NCI-H2107 (cell line): ENCODE results near the gene GPR107.

Experiments used
- DNase-seq: peaks from one replicate; lab custom pipeline; 2025; lab: John Stamatoyannopoulos, UW

Gene GPR107

DNA sequence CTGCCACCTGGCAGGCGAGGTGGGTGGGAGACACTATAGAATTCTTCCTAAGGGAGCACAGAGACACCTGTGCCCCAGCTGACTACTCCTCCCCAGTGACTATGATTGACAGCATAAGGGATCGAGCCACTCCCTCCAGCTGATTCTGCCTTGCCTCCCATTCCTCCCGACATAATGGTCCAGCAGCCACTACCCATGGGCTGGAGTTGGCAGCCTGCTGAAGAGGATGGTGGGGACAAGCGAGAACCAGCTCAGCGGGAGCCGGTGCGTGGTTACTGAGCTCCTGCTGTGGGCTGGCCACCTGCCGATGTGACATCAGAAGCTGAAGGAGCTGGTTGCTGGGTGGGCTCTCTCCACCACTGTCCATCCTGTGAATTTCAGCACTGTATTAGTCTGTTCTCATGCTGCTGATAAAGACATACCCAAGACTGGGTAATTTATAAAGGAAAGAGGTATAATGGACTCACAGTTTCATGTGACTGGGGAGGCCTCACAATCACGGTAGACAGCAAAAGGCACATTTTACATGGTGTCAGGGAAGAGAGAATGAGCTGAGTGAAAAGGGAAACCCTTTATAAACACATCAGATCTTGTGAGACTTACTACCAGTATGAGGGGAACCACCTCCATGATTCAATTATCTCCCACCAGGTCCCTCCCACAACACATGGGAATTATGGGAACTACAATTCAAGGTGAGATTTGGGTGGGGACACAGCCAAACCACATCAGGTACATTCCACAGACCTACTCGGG, 106.4 kb downstream of the GPR107 start:
- DNase-seq, result no peak

DNA sequence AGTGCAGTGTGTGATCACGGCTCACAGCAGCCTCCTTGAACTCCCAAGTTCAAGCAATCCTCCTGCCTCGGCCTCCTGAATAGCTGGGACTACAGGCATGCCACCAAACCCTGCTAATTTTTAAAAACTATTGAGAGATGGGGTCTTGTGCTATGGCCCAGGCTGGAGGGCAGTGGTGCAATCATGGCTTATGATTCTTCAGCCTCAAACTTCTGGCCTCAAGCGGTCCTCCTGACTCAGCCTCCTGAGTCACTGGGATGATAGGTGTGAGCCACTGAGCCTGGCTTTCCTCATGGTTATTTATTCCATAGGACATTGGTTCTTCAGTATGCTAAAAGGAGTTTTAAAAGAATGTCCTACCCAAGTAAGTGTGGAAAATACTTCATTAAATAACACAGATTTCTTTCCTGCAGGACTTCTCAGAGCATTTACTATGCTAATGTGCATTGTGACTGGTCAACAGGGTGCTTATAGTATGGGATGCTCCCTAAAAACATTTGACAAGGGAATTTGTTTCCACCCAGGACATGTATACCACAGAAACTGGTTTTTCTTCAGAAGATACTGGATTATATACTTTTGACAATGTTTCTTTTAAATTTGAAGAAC, 107.3 kb downstream of the GPR107 start:
- DNase-seq, result no peak

DNA sequence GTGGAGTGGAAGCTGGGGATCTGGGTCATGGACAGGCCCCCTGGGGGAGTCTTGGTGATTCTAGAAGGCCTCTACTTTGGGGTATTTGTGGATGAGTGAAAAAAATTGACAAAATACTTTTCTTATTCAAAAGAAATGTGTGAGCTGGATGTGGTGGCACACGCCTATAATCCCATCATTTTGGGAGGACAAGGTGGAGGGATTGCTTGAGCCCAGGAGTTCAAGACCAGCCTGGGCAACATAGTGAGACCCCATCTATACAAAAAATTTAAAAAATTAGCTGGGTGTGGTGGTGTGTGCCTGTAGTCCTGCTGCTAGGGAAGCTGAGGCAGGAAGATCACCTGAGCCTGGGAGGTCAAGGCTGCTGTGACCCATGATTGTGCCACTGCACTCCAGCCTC, 111.9 kb downstream of the GPR107 start:
- no peak for DNase-seq

DNA sequence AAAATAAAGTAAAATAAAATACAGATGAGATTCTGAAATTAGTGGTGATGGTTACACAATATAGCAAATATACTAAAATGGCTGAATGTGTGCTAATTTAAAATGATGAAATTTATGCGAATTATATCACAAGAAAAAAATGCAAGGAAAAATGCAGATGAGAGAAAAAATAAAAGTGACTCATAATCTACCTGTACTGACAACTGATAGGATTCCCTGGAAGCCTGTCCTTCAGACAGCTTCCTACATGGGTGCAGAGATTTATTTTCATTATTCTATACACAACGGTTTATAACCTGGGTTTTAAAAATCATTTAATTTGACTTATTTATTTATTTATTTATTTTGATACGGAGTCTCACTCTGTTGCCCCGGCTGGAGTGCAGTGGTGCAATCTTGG, 112.7 kb downstream of the GPR107 start:
- DNase-seq, result no peak

DNA sequence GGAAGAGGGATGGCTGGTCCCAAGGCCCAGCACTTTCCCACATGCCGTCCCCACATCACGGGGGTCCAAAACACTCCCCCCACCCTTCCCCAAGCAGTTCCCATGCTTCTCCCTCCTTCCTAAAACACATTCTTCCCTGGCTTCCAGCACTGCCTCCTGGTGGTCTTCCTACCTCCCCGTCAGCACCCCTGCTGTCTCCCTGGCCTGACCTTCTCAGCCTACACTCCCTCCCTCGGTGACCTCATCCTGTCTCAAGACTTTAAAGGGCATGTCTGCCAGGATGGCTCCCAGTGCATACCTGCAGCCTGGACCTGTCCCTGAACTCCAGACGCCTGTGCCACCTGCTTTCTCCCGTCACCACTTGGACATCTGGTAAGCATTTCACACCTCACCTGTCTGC, 114.2 kb downstream of the GPR107 start:
- no peak for DNase-seq

DNA sequence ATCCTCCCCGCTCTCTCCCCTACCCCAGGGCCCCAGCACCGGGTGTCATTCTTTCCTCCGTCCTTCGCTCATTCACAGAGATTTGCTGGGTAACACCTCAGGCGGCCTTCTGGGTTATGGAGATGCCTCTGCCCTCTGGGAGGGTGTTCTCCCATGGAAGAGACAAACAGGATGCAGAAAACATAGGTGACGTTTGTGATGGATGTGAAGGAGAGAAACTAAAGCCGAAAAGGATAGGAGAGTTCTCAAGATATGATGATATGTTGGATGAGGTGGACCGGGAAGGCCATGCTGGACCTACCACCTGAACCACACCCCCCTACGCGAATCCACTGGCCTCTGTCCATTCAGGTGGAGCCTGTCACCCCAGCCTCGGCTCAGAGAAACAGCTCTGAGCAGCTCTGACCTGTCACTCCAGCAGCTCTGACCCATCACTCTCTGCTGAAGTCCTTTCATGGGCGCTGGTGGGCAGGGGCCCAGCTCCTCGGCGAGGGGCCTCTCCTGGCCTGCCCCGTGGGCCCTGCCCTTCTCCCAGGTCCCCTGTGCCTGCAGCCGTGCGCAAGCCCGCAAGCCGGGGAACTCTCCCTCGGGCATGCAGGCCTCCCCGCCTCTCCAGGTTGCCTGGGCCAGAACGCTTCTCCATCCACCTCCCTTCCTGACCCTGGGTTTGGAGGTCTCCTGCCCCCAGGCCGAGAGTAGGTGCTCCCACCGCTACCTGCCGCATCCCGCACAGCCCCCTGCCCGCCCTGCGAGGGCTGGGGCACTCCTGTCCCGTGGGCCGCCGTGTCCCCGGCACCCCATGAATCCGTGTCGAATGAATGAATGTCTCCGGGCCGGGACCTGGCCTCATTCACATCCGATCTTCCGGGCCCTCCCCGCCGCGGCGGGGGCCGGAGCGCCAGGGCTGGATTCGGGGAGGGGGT, 117.8 kb downstream of the GPR107 start:
- no peak for DNase-seq

DNA sequence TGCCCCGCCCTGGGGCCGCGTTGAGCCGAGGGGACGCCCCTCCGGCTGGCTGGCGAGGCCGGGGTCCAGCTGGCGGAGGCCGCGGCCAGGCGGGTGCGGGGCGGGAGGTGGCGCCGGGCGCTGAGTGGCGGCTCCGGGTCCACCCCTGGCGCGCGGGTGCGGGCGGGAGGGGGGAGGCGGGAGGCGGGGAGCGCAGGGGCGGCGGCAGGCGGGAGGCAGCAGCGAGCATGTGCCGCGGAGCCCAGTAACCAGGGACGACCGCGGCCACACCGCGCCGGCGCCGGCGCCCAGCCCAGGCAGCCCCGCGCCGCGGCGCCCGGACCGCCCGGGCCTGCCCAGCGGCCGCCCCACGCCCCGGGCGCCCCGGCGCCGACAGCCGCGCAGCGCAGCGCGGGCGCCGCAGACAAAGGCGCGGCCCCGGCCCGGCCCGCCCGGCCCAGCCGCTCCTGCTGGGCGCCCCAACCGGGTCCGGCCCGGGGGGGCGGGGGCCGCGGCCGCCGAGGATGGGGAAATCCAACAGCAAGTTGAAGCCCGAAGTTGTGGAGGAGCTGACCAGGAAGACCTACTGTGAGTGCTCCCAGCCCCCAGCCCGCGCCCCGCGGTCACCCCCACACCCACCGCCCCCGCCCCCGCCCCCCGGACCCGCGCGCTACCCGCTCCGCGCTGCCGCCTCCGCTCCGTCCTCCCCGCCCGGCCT, 118.6 kb downstream of the GPR107 start, which contains the start of gene NCS1:
NCS1 (plus strand) TSS at position 244 of the 697 bp plus-strand sequence; CDS start at position 504, 260 bp downstream.
- no peak for DNase-seq

DNA sequence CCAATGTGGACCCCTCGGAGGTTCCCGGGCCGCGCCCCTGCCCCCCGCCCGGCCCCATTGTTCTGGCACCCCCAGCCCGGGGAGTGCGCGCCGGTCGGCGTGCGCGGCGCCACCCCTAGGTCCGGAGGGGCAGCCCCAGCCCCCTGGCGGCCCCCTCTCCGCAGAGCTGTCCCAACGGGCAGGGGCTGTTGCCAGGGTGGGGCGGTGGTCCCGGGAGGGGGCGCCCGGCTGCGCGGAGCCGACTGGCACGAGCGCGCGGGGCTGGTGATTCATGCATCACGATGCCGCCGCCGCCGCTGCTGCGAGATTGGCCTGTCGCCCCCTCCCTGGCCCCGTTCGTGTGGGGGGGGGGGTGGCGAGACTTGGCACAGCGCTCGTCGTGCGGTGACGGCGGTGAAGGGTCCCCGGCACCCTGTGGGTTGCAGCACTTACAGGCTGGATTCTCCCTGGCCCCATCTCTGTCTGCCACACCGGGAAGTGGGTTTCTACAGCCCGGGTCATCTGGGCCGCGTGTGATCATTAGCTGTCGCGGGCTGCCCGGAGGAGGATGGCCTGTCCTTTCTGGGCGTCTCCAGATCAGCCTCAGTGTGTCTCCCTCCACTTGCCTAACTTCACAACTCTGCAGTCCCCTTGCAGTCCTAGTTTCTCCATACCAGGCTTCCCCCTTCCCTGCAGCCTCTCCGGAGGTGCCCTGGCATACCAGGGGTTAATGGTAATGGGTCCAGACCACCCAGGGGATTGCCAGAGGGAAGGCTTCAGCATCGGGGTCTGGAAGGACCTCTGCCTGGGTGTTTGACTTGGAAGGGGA, 119.4 kb downstream of the GPR107 start:
- DNase-seq, result no peak

DNA sequence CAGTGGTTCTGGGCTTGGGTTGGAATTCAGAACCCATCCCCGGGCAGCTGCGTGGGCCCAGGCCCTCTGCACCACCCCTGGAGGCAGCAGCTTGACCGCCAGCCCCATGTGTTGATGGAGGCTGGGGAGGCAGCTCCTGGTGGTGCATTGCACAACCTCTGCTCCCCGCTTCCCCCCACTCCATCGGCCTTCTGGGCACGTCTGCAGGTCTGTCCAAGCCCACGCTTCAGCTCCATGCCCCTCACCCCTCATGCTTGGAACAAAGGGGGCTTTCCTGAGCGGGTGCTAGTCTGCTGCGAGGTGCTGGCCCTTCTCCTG, 119.9 kb downstream of the GPR107 start:
- no peak for DNase-seq

DNA sequence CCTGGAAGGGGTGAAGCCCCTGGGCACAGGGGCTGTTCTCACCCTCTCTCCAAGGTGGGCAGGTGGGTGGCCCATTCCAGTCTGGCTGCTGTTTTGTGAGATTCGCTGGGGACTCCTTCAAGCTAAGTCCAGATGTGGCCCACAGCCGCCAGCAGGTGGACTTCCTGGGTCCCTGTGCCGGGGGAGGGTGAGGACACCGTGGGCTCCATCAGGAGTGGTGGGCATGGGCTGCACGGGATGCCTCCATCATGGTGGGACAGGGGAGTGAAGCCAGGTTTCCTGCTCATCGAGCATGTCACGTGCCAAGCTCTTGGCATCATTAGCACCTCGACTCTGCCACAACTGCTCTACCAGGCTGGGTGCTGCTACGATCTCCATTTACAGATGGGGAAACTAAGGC, 120.3 kb downstream of the GPR107 start:
- no peak for DNase-seq

DNA sequence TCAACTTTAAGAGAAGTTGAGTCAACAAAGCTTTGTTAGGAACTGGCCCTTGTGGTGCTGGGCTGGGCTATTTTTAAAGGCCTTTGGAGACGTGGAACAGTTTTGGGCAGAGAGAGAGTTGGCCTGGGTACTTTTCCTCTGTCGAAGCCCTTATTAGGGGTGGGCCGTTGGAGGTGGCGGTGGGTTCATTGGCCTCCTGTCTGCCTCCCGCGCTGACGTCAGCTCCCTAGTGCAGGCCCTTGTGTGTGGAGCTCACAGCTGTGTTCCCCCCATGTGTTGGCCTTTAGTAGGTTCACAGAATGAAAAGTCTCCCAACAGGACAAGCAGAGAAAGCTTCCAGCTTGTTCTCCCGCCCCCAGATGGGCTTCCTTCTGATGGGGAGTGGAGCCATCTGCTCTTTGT, 121.2 kb downstream of the GPR107 start:
- DNase-seq, result no peak

DNA sequence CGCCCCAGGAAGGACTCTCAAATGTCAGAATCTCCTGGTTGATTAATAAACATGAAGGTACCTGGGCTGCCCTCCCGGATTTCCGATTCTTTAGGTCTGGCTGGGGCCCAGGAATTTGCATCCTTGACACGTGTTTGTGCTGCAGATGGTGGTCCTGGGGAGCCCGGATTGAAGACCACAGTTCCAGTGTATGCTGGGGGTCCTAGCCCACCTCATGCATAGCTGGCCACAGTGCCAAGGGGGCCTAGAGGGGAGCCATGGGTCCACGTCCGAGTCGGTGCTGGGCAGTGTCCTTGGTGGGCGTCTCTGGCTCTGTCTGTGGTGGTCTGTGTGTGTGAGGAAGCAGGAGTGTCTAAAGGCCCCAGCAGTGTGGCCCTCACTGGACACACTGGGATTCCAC, 121.6 kb downstream of the GPR107 start:
- no peak for DNase-seq

DNA sequence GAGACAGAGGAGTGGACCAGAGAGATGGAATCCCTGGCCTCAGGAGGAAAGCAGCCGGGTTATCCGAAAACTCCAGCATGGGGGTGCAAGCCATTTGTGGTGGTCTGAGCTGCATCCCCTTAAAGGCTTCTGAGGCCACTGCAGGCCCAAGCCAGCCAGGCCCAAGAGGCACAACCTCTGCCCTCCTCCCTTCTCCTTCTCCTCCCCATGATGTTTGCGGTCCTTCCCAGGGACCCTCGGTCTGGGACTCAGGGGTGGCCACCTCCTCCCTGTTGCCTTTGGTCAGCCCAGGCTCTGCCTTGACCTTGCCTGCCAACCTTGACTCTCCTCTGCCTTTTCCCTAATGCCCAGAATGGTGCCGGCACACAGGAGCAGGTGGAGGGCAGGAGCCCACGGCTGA, 123.1 kb downstream of the GPR107 start:
- DNase-seq, result no peak

DNA sequence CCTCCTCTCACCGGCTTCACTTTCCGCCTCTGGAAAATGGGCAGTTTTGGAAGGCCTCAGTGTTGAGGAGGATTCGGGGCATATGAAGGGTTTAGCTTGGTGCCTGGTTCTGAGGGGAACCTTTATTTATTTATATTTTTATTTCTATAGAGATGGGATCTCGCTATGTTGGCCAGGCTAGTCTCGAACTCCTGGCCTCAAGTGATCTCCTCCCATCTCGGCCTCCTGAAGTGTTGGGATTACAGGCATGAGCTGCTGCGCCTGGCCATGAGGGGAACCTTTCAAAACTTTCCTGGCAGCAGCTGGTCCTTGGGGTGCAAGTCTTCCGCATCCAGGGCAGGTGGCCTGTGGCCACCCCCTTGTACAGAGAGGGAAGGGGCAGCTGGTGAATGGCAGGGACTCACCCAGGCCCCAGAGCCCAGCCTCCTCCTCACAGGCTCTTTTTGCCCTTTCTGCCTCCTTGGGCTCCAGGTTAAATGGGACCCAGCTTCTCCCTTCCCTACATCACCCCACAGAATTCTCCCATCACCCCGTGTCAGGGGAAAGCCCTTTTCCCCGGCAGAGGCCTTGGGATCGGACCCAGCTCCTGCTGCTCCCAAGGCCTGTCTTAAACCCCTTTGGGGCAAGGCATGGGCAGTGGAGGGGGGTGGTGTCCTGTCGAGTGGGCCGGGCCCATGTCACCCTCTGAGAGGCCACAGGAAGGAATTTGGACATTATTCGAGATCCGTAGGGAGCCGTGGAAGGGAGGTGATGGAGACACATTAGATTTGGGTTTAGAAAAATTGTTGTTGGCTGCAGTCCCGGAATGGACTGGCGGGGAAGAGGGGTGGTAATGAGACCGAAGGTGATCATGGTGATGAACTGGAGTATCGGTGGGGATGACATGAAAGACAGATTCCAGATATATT, 124.4 kb downstream of the GPR107 start:
- DNase-seq, result no peak

DNA sequence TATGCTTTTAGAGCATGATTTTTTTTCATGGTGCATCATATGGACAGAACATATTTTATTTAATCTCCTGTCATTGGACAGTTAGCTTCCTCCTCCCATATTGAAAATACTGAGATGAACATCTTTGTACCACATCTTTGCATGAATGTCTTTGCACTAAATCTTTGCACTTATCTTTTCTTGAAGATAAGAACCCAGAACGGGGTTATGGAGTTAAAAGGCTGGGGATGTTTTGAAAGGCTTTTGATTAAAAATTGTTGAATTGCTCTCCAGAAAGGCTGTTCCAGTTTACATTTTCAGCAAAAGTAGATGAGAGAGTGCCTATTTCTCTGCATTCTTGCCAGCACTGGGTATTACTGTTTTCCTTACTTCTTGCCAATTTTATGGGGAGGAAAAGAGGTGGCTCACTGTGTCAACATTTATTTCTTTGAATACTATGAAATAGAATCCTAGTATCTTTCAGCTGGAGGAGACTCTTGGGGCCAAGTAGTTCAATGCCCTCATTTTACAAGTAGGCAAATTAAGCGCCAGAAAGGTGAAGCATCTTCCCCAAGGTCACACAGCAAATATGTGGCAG, 125.7 kb downstream of the GPR107 start:
- no peak for DNase-seq

DNA sequence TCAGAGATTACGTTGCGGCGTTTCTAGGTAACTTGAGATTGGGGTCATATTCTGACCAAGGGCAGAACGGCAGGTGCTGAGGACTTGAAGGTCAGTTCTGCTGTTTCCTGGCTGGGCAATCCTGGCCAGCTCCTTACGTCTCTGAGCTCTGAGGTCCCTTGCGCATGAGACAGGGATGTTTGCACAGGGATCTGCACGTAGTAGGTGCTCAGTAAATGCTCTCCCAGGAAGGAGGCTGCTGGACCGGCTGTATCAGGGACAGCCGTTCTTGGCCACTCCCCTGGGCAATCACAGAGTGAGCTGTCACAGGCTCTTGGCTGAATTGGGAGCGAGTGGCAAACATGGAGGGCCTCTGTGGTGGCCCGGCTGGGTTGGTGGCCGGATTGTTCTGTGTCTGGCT, 126.8 kb downstream of the GPR107 start:
- DNase-seq, result no peak

DNA sequence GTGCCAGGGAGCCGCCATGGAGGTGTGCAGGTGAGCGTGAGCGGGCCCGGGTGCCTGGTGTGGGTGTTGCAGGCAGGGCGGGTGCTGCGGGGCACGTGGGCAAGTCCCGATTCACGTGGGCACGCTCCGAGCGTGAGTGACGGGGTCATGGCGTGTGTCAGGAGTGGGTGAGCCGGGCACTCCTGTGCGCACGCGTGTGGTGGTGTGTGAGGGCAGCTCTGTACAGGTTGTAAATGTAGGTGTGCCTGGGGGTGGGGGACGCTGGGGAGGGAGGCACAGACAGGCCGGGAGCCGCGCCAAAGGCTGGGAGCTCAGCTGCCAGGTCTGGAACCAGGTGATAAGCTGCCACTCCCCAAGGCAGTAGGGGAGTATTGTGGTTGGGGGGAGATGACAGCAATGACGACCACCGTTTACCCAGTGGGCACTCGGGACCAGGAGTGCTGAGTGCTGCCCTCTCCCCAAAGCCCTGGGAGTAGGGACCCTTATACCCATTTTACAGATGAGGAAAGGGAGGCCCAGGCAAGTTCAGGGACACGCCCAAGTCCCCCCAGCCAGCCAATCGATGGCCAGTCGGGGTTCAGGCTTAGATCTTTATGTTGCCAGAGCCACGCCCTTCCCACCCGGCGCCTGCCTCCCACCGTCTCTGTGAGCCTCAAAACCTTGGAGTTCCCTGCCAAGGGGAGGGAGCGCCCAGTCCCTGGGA, 128.1 kb downstream of the GPR107 start:
- DNase-seq, result no peak

DNA sequence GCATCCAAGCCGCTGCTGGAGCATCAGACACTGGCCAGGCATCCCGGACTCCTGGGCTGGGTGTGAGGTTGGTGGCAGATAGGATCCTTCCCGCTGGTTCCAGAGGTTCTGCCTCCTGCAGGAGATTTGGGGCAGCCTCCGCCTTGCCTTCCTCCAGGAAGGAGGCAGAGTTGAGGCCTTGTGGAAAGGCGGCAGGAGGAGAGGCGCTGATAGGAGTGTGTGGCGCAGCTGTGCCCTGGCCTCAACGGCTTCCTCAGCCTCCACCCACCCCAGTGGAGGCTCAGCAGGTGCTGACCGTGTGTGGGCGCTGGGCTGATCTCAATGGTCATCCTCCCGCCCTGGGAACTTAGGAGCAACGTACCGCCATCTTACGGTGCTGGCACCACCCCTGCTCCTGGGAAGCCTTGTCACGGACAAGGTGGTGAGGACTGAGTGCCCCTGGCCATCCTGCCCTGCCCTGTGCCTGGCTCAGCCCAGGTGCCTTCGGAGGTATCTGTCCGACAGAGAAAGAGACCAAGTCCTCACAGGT, 128.7 kb downstream of the GPR107 start:
- DNase-seq, result no peak

DNA sequence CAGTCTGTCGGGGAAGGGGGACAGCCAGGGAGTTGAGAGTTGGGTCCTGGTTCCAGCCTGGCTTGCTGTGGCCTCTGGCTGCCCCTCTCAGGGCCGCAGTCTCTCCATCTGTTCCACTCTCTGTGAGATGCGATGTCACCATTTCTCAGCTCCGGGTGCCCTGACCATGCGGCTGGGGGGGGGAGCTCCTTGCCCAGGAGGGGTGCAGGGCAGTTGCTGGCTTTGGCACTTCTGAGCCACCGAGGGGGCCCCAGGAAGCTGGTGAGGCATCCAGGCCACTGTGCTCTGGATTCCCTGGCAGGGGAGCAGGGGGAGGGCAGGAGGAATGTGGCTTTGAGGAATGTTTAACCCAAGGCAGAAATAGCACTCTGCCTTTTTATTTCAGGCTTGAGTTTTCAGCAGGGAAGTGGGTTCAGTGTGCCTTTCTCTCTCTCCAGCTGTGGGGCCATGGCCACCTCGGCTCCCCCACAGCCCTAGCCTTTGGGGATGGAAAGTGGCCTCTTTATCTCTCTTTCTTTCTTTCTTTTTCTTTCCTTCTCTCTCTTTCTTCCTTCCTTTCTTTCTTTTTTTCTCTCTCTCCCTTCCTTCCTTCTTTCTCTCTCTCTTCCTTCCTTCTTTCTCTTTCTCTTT, 129.5 kb downstream of the GPR107 start:
- no peak for DNase-seq
